Erythroblast (primary cell): Measurements from ENCODE around the gene B3GNT8.
A peak's percentile ranks its signal among the peaks of the same experiment; 100 is the strongest.
"Not testable (repeated sequence)": the region's sequence is repeated elsewhere in the genome, so short reads cannot be mapped to it uniquely, and the experiment has no call there.

Experiments
- DNase-seq, 2 experiments: peaks; one replicate each; lab custom pipeline; 2025; lab: John Stamatoyannopoulos, UW
- GATA1 ChIP-seq: IDR thresholded peaks from 2 replicates; pipeline ENCODE4 v1.6.1; 2011; ENCODE audit warnings: low read depth, mild to moderate bottlenecking, control low read depth, low read length, moderate library complexity
- POLR2A ChIP-seq: IDR thresholded peaks from 2 replicates; pipeline ENCODE4 v1.6.1; 2011; ENCODE audit warnings: mild to moderate bottlenecking, low read length

B3GNT8 gene

GRCh38 chr19:41443813-41444455, 16.8 kb upstream of the B3GNT8 start:
- TF ChIP-seq GATA1 (no peak), POLR2A (no peak)
- DNase-seq, result no peak

- no peak for DNase-seq
- TF ChIP-seq POLR2A, result no peak
- TF ChIP-seq GATA1, result no peak
Measured at GRCh38 chr19:41442473-41443355, 15.5 kb upstream of the B3GNT8 start, which contains the start of gene ERICH4. Gene ERICH4, plus strand, starts transcription at chr19:41443156. Its CDS starts 14 bp downstream, at chr19:41443170.

- no peak for DNase-seq
- no peak for TF ChIP-seq GATA1
- TF ChIP-seq POLR2A, result no peak
Measured at GRCh38 chr19:41441321-41441945, 14.3 kb upstream of the B3GNT8 start.

GRCh38 chr19:41439441-41440222, 12.5 kb upstream of the B3GNT8 start, which contains the start of gene DMAC2:
Gene DMAC2, minus strand, starts transcription at chr19:41439912. Its CDS starts 13 bp downstream, at chr19:41439899.
- TF ChIP-seq POLR2A, result peak; percentile 95
- no peak for TF ChIP-seq GATA1
- peak; percentile 97 to 98 for DNase-seq

GRCh38 chr19:41437944-41438574, 10.9 kb upstream of the B3GNT8 start:
- TF ChIP-seq GATA1, result no peak
- TF ChIP-seq POLR2A, result no peak
- no peak for DNase-seq

- DNase-seq, result no peak
- no peak for TF ChIP-seq GATA1
- no peak for TF ChIP-seq POLR2A
Measured at GRCh38 chr19:41436674-41436951, 9.4 kb upstream of the B3GNT8 start.

- no peak for DNase-seq
- no peak for TF ChIP-seq GATA1
- no peak for TF ChIP-seq POLR2A
Measured at GRCh38 chr19:41435936-41436673, 8.9 kb upstream of the B3GNT8 start.

GRCh38 chr19:41435376-41435775, 8.2 kb upstream of the B3GNT8 start:
- DNase-seq, result not testable (repeated sequence)

- DNase-seq, result no peak
- no peak for TF ChIP-seq POLR2A
- no peak for TF ChIP-seq GATA1
Measured at GRCh38 chr19:41434450-41434849, 7.3 kb upstream of the B3GNT8 start.

GRCh38 chr19:41433171-41433570, 6.0 kb upstream of the B3GNT8 start:
- TF ChIP-seq GATA1, result no peak
- no peak for DNase-seq

GRCh38 chr19:41431426-41432386, 4.5 kb upstream of the B3GNT8 start:
- TF ChIP-seq GATA1 (no peak), POLR2A (no peak)
- peak; percentile 30 to 35 for DNase-seq
